Cardiac fibroblast (primary cell): ENCODE results near the gene ZNF688.

Experiments used
- DNase-seq, 2 donors: peaks; one replicate each; pipeline versions ENCODE4 v3.0.0 to v3.0.0-alpha.2; 2010; ENCODE audit warnings: low read depth in 2 of 2
- H3K4me3 ChIP-seq, 2 donors: replicated peaks in 1 of 2; 1 replicate in 1 of 2; 2 replicates in 1 of 2; pipeline ENCODE4 v1.5.1; 2011; ENCODE audit warnings: low read depth in 2 of 2, low read length in 2 of 2, mild to moderate bottlenecking in 2 of 2, moderate library complexity in 1 of 2
- TF ChIP-seq, protein P1 (sequence below): IDR thresholded peaks from one replicate; pipeline ENCODE4 v1.5.1; 2011; ENCODE audit warnings: low read depth, mild to moderate bottlenecking, low read length, inconsistent platforms

Gene ZNF688

DNA sequence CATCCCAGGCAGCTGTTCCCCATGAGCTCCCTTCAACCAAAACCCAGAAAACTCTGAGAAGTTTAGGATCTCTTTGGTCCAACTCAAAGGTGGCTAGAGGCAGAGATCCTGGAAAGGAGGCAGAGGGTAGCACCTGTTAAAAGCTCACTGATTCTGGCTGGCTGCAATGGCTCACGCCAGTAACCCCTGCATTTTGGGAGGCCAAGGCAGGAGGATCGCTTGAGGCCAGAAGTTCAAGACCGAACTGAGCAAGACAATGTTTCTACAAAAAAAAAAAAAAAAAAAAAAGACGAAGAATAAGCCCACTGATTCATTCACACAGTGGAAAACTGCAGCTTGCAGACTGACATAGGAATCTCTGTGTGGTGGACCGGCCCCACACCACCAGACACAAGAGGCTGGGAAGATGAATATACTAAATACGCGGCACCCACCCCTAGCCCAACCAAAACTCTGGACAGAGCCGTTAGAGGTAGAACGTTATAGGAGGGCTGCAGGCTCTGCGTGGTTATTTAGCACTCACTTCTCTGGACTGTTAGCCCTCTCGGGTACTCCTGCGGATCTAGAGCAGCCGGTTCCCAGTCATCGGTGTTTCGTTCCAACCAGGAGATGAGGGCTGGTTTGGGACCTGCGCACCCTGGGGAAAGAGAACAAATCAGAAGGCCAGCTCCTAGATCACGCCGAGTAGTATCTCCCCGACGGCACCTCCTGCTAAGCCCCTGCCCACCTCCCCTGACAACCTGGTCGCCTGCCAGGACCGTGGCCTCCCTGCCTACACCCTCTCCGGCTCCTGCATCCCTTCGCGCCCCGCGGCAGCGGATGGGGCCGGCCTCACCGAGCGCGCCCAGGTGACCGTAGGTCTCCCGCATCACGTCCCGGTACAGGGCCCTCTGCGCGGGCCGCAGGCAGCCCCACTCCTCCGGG lies 37.8 kb upstream of the ZNF688 start:
- DNase-seq = peak; percentile 42 to 54
- TF ChIP-seq, protein P1, sequence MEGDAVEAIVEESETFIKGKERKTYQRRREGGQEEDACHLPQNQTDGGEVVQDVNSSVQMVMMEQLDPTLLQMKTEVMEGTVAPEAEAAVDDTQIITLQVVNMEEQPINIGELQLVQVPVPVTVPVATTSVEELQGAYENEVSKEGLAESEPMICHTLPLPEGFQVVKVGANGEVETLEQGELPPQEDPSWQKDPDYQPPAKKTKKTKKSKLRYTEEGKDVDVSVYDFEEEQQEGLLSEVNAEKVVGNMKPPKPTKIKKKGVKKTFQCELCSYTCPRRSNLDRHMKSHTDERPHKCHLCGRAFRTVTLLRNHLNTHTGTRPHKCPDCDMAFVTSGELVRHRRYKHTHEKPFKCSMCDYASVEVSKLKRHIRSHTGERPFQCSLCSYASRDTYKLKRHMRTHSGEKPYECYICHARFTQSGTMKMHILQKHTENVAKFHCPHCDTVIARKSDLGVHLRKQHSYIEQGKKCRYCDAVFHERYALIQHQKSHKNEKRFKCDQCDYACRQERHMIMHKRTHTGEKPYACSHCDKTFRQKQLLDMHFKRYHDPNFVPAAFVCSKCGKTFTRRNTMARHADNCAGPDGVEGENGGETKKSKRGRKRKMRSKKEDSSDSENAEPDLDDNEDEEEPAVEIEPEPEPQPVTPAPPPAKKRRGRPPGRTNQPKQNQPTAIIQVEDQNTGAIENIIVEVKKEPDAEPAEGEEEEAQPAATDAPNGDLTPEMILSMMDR = no peak
- peak overlapping the region; percentile 88 to 89 for H3K4me3 ChIP-seq

DNA sequence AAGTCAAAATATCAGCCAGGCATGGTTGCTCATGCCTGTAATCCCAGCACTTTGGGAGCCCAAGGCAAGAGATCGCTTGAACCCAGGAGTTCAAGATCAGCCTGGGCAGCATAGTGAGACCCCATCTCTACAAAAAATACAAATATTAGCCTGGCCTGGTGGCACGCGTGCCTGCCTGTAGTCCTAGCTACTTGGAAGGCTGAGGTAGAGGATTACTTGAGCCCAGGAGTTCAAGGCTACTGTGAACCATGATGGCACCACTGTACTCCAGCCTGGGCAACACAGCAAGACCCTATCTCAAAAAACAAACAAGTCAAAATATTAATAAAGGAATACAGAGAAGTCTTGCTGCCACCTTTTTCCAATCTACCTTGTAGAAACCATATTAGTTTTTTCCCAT lies 34.5 kb upstream of the ZNF688 start:
- TF ChIP-seq, protein P1 = no peak
- no peak for DNase-seq

DNA sequence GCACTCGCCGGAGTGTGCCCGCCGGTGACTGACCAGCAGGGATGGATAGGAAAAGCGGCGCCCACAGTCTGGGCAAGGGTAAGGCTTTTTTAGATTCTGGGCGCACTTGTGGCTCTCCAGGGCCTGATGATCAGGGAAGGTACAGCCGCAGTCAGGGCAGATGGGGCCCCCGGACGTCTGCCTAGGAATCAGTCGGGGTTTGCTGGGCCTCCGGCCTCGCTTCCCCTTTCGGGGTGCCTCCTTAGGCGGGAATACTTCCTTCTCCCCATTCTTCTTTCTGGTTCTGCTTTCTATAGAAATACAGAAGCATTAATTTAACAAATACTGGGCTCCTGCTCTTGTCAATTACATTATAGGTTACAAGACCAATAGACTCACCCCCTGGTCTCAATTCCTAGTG lies 33.6 kb upstream of the ZNF688 start:
- TF ChIP-seq, protein P1 = no peak
- no peak overlapping the region for H3K4me3 ChIP-seq
- no peak for DNase-seq

More for the DNA sequence above, 34.5 kb upstream of the ZNF688 start:
- H3K4me3 ChIP-seq = no peak overlapping the region

DNA sequence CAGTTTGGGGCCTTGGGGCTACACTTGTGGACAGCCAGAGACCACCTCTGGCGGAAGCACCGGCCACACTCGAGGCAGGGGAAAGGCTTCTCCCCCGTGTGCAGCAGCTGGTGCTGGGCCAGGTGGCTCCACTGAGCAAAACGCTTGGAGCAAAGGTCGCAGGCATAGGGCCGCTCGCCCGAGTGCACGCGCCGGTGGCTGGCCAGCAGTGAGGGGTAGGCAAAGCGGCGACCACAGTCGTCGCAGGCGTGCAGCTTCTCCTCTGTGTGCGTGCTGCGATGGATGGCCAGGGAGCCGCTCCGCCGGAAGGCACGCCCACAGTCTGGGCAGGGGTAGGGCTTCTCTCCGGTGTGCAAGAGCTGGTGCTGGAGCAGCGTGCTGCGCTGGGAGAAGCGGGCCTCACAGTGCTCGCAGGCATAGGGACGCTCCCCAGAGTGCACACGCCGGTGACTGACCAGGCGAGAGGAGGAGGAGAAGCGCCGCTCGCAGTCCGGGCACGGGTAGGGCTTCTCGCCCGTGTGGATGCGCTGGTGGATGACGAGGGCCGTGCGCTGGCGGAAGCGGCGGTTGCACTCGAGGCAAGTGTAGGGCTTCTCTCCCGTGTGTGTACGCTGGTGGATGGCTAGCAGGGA lies 32.9 kb upstream of the ZNF688 start:
- DNase-seq = no peak
- TF ChIP-seq, protein P1 = no peak
- no peak overlapping the region for H3K4me3 ChIP-seq

DNA sequence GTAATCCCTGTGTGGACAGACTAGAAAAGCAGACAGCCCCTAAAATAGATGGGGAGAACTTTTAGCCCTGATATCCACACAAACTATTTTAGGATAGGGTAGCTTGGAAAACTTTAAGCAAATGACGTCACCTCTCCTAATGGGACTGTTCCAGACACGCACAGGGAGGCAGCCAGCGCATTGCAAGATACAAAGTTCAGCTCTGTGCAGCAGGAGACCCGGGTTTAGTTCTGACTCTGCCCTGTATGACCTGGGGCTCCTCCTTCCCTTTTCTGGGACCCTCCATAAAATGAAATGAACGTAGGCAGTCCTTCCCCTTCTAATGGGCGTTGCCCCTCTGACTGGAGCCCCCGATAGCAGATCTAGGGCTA lies 32.4 kb upstream of the ZNF688 start:
- DNase-seq = no peak
- TF ChIP-seq, protein P1 = no peak
- H3K4me3 ChIP-seq = no peak overlapping the region

DNA sequence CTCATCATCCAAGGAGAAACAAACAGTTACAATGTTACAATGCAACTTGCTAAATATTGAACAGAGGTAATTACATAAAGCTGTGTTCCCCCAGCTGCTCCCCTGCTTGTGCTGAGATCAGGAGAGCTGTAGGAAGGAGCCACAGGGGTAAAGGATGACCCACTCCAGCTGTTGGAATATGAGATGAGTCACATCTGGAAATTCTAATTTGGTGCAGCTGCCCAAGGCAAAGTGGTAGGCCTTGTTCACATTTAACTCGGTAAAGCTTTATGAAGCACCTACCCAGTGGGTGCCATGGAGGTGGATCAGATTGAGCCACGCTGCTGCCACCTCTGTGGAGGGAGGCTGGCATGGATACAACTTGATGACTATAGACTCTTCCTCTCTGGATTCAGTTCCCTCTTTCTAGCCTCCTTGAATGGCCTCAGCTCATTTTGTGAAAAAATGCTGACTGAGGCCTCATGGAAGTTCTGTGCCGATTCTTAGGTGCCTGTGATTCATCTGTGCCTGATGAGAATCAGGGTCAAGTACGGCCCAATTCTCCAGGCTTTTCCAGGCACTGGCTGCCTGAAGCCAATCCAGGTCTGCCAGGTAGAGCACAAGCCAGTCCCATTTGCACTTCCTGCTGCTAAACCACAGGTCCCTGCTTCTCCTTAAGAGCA lies 31.2 kb upstream of the ZNF688 start:
- DNase-seq = peak; percentile 12 to 44
- TF ChIP-seq, protein P1 = no peak
- H3K4me3 ChIP-seq = no peak overlapping the region
